Esophagus squamous epithelium (tissue), 5 donors: ENCODE results near the gene IL22RA2. TPM values are rescaled to one million over a fixed set of nuclear protein-coding genes. Genes with fewer than 3 reads are reported as not detected.

Experiments
- DNase-seq: peaks from one replicate; lab custom pipeline; 2025; lab: John Stamatoyannopoulos, UW
- H3K27ac ChIP-seq, 4 donors: fragments of 200-600 bp; sonication (generic); one replicate each; pipeline ENCODE4 v1.5.1; 2016 to 2019; ENCODE audit warnings: mild to moderate bottlenecking in 1 of 4
- H3K27me3 ChIP-seq, 4 donors: fragments of 200-600 bp; sonication (generic); 1 replicate in 3 of 4; 2 replicates in 1 of 4; pipeline versions ENCODE4 v1.5.1 to v1.6.0; 2017 to 2021; ENCODE audit warnings: antibody characterized with exemption in 1 of 4
- H3K36me3 ChIP-seq, 3 donors: fragments of 200-600 bp; sonication (generic); one replicate each; pipeline ENCODE4 v1.5.1; 2016 to 2019
- H3K4me1 ChIP-seq, 3 donors: fragments of 200-600 bp; sonication (generic); one replicate each; pipeline ENCODE4 v1.5.1; 2017 to 2019
- H3K4me3 ChIP-seq, 4 donors: fragments of 200-600 bp; sonication (generic); 1 replicate in 3 of 4; 2 replicates in 1 of 4; pipeline ENCODE4 v1.5.1; 2016 to 2019; ENCODE audit warnings: mild to moderate bottlenecking in 2 of 4, moderate library complexity in 1 of 4
- H3K9me3 ChIP-seq, 3 donors: fragments of 200-600 bp; sonication (generic); one replicate each; pipeline ENCODE4 v1.5.1; 2016 to 2019
- POLR2A ChIP-seq, 4 donors: fragments of 450-650 bp; IDR thresholded peaks; one replicate each; pipeline ENCODE4 v1.6.1; 2017; ENCODE audit warnings: antibody characterized with exemption in 4 of 4, mild to moderate bottlenecking in 4 of 4, moderate library complexity in 3 of 4
- WGBS, 2 donors: methylation state at CpG; one replicate each; pipeline ENCODE4 v1.1.5; 2018; 5-methylcytosine and 5-hydroxymethylcytosine counted together
- intact Hi-C: fragments of 100-400 bp; cut with DNase I; formaldehyde crosslinking; loops from one replicate; pipeline ENCODE4 v1.15.0; 2022
- total RNA-seq, 4 donors: library from RNA; depleted of rRNA; stranded (reverse); fragments of >200 nt; gene quantifications; one replicate each; pipeline ENCODE4 v1.1.0, GENCODE V29; 2016
- TF ChIP-seq, protein P1 (sequence below), 6 experiments: fragments of 450-650 bp in 4 of 6; fragments of 200-600 bp in 2 of 6; sonication (generic) in 2 of 6; IDR thresholded peaks; one replicate each; pipeline ENCODE4 v1.5.1; 2016 to 2019; ENCODE audit warnings: antibody characterized with exemption in 6 of 6, mild to moderate bottlenecking in 4 of 6, moderate library complexity in 4 of 6
- donor health status: DM: yes; HTN: yes; CAD: no.

Gene IL22RA2
- total RNA-seq, 4 donors from 2014 or later = not detected

GRCh38 chr6:137146206-137146605 lies 27.2 kb downstream of the IL22RA2 start:
- no peaks in the 10 kb centered on the region for H3K27me3 ChIP-seq
- no peaks in the 10 kb centered on the region for H3K36me3 ChIP-seq
- H3K27ac ChIP-seq = no peak overlapping the region
- DNase-seq = no peak
- peaks cover 0 to 4% (median 0%) of the 10 kb centered on the region in 3 donors for H3K4me1 ChIP-seq
- H3K4me3 ChIP-seq = no peak overlapping the region
- TF ChIP-seq, protein P1, sequence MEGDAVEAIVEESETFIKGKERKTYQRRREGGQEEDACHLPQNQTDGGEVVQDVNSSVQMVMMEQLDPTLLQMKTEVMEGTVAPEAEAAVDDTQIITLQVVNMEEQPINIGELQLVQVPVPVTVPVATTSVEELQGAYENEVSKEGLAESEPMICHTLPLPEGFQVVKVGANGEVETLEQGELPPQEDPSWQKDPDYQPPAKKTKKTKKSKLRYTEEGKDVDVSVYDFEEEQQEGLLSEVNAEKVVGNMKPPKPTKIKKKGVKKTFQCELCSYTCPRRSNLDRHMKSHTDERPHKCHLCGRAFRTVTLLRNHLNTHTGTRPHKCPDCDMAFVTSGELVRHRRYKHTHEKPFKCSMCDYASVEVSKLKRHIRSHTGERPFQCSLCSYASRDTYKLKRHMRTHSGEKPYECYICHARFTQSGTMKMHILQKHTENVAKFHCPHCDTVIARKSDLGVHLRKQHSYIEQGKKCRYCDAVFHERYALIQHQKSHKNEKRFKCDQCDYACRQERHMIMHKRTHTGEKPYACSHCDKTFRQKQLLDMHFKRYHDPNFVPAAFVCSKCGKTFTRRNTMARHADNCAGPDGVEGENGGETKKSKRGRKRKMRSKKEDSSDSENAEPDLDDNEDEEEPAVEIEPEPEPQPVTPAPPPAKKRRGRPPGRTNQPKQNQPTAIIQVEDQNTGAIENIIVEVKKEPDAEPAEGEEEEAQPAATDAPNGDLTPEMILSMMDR (IDR thresholded peaks at IDR 0.05) = no peak
- TF ChIP-seq POLR2A (IDR thresholded peaks at IDR 0.05) = no peak
- no peaks in the 10 kb centered on the region for H3K9me3 ChIP-seq
- intact Hi-C loops = no loop called here
- WGBS, 2 donors = 98 to 100% methylated on average over 3 to 4 of the region's 4 CpGs

GRCh38 chr6:137145421-137145820 lies 28.0 kb downstream of the IL22RA2 start:
- Histone ChIP-seq H3K4me3 (no peak overlapping the region), H3K27ac (no peak overlapping the region), H3K27me3 (no peaks in the 10 kb centered on the region), H3K9me3 (no peaks in the 10 kb centered on the region), H3K4me1 (peaks cover 0 to 4% (median 0%) of the 10 kb centered on the region in 3 donors), H3K36me3 (no peaks in the 10 kb centered on the region)
- TF ChIP-seq, protein P1 (IDR thresholded peaks at IDR 0.05) = no peak
- no peak for TF ChIP-seq POLR2A (IDR thresholded peaks at IDR 0.05)
- WGBS, 2 donors = 64 to 79% methylated on average over 4 of the region's 4 CpGs
- DNase-seq = no peak
- intact Hi-C loops = no loop called here

DNA sequence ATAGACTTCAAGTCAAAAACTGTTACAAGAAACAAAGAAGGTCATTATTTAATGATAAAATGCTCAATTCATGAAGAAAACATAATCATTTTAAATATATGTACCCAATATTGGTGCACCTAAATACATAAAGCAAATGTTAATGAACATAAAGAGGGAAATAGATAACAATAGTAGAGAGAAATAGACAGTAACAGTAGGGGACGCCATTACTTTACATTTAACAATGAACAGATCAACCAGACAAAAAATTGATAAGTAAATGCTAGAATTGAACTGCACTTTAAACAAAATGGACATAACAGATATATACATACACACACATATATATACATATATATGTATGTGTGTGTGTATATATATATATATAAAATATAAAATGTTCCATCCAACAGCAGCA lies 37.4 kb downstream of the IL22RA2 start:
- Histone ChIP-seq H3K27me3 (peaks cover 0 to 10% (median 0%) of the 10 kb centered on the region in 4 donors), H3K4me1 (no peaks in the 10 kb centered on the region), H3K4me3 (no peak overlapping the region), H3K36me3 (no peaks in the 10 kb centered on the region), H3K27ac (no peak overlapping the region), H3K9me3 (peaks cover 0 to 13% (median 0%) of the 10 kb centered on the region in 3 donors)
- TF ChIP-seq POLR2A (IDR thresholded peaks at IDR 0.05) = no peak
- TF ChIP-seq, protein P1 (IDR thresholded peaks at IDR 0.05) = peak in 2 of 6 experiments; percentile 28 to 47
- intact Hi-C loops = no loop called here
- 48 to 53% methylated on average over 1 of the region's 1 CpG for WGBS, 2 donors
- no peak for DNase-seq

GRCh38 chr6:137134483-137134882 lies 39.0 kb downstream of the IL22RA2 start:
- Histone ChIP-seq H3K4me1 (no peaks in the 10 kb centered on the region), H3K4me3 (no peak overlapping the region), H3K9me3 (peaks cover 0 to 13% (median 0%) of the 10 kb centered on the region in 3 donors), H3K36me3 (no peaks in the 10 kb centered on the region), H3K27me3 (peaks cover 0 to 15% (median 0%) of the 10 kb centered on the region in 4 donors), H3K27ac (no peak overlapping the region)
- intact Hi-C loops = no loop called here
- TF ChIP-seq POLR2A (IDR thresholded peaks at IDR 0.05) = no peak
- TF ChIP-seq, protein P1 (IDR thresholded peaks at IDR 0.05) = no peak
- no peak for DNase-seq
- 81 to 85% methylated on average over 1 of the region's 1 CpG for WGBS, 2 donors

DNA sequence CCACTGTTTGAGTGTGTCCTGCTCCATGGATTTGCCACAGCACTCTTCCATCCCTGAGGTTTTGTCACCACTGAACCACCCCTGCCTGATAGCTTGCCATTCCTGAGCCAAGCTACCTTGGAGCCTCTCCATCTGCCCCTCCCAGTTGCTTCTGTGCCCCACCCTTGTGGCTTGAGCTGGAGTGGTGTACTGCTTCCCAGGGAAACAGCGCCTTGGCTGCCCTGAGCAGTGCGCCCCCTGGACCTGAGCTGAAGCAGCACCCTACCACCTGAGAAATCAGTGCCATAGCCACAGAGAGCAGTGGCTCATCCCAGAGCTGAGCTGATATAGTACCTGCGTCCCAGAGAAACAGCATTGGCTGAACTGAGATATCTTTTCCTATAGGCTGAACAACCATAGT lies 40.3 kb downstream of the IL22RA2 start:
- DNase-seq = no peak
- Histone ChIP-seq H3K36me3 (no peaks in the 10 kb centered on the region), H3K27me3 (peaks cover 0 to 19% (median 0%) of the 10 kb centered on the region in 4 donors), H3K27ac (no peak overlapping the region), H3K4me3 (no peak overlapping the region), H3K4me1 (no peaks in the 10 kb centered on the region), H3K9me3 (peaks cover 0 to 17% (median 6%) of the 10 kb centered on the region in 3 donors)
- intact Hi-C loops = no loop called here
- no peak for TF ChIP-seq POLR2A (IDR thresholded peaks at IDR 0.05)
- TF ChIP-seq, protein P1 (IDR thresholded peaks at IDR 0.05) = no peak
- WGBS, 2 donors = 100% methylated on average over 2 of the region's 3 CpGs; no CpG with 5 or more reads in 1 of the 2 donors
